ENCODE data around the gene KBTBD6. TPM values are rescaled to one million over a fixed set of nuclear protein-coding genes. Genes with fewer than 3 reads are reported as not detected.
A peak's percentile ranks its signal among the peaks of the same experiment; 100 is the strongest.

KBTBD6 gene, protein sequence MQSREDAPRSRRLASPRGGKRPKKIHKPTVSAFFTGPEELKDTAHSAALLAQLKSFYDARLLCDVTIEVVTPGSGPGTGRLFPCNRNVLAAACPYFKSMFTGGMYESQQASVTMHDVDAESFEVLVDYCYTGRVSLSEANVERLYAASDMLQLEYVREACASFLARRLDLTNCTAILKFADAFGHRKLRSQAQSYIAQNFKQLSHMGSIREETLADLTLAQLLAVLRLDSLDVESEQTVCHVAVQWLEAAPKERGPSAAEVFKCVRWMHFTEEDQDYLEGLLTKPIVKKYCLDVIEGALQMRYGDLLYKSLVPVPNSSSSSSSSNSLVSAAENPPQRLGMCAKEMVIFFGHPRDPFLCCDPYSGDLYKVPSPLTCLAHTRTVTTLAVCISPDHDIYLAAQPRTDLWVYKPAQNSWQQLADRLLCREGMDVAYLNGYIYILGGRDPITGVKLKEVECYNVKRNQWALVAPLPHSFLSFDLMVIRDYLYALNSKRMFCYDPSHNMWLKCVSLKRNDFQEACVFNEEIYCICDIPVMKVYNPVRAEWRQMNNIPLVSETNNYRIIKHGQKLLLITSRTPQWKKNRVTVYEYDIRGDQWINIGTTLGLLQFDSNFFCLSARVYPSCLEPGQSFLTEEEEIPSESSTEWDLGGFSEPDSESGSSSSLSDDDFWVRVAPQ
- total RNA-seq = 1 to 10 TPM; 3.9 to 4.5 TPM

- peak; percentile 98 for DNase-seq
- ChIA-PET POLR2A (interaction anchor here (1.0 to 2.0 kb wide), 2 partner anchors 64 to 72 kb away, joined by 3 to 8 read pairs; partner anchors contain the start of gene WBP4), CTCF (interaction anchor here (0.6 kb wide), 1 partner anchor 64 kb away, joined by 3 read pairs; no protein-coding TSS in a partner anchor)
- TF ChIP-seq, protein P1, sequence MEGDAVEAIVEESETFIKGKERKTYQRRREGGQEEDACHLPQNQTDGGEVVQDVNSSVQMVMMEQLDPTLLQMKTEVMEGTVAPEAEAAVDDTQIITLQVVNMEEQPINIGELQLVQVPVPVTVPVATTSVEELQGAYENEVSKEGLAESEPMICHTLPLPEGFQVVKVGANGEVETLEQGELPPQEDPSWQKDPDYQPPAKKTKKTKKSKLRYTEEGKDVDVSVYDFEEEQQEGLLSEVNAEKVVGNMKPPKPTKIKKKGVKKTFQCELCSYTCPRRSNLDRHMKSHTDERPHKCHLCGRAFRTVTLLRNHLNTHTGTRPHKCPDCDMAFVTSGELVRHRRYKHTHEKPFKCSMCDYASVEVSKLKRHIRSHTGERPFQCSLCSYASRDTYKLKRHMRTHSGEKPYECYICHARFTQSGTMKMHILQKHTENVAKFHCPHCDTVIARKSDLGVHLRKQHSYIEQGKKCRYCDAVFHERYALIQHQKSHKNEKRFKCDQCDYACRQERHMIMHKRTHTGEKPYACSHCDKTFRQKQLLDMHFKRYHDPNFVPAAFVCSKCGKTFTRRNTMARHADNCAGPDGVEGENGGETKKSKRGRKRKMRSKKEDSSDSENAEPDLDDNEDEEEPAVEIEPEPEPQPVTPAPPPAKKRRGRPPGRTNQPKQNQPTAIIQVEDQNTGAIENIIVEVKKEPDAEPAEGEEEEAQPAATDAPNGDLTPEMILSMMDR (IDR thresholded peaks at IDR 0.05) = no peak
- H3K27me3 Mint-ChIP-seq = no peaks in the 10 kb centered on the region
- peak within 1 kb of the TSS; percentile 94 for H3K27ac Mint-ChIP-seq
- peak within 1 kb of the TSS; percentile 94 for H3K4me3 Mint-ChIP-seq
- peaks cover 47% of the 10 kb centered on the region for H3K4me1 Mint-ChIP-seq (ENCODE audit: low read depth)
- ATAC-seq = peak; percentile 95
- H3K9me3 Mint-ChIP-seq = no peaks in the 10 kb centered on the region
- H3K36me3 Mint-ChIP-seq (ENCODE audit: low read depth) = peaks cover 14% of the 10 kb centered on the region
- intact Hi-C loops (cut with micrococcal nuclease) = loop anchor here (1.0 to 5.0 kb wide), 2 partner anchors 62 to 70 kb away; partner anchors contain the start of genes KBTBD7 and WBP4
Observed at GRCh38 chr13:41132512-41133152, at the start of gene KBTBD6. Gene KBTBD6, minus strand, starts transcription at chr13:41132802. Its CDS starts 291 bp downstream, at chr13:41132511.

GRCh38 chr13:41182231-41182630, 49.6 kb upstream of the KBTBD6 start:
- Mint-ChIP-seq H3K27me3 (no peaks in the 10 kb centered on the region), H3K36me3 (ENCODE audit: low read depth) (no peaks in the 10 kb centered on the region), H3K9me3 (no peaks in the 10 kb centered on the region), H3K4me1 (ENCODE audit: low read depth) (peaks cover 16% of the 10 kb centered on the region), H3K27ac (no peak overlapping the region), H3K4me3 (no peak overlapping the region)
- ATAC-seq (no peak), DNase-seq (no peak)
- ChIA-PET POLR2A (interaction anchor here (0.6 kb wide), 1 partner anchor 17 kb away, joined by 4 read pairs; no protein-coding TSS in a partner anchor), CTCF (no interaction called here)
- TF ChIP-seq, protein P1 (IDR thresholded peaks at IDR 0.05) = no peak
- intact Hi-C loops (cut with micrococcal nuclease) = no loop called here

DNA sequence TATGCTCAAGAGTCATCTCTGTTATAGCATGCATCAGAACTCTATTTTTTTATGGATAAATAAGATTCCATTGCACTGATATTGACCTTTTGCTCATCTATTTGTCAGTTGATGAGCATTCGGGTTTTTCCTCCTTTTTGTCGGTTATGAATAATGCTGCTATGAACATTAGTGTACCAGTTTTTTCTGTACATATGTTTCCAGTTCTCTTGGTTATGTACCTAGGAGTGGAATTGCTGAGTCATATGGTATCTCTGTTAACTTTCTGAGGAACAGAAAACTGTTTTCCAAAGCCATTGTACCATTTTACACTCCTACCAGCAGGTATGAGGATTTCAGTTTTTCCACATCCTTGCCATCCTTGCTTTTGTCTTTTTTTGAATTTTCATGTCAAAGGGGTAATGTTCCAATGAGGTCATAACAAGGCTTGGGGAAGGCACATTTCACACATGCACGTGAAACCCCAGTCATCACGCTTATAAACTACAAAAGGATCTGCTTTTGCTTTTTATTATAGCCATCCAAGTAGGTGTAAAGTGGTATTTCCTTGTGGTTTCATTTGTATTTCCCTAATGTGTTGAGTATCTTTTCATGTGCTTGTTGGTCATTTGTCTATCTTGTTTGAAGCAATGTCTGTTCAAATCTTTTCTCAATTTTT, 47.1 kb upstream of the KBTBD6 start:
- ChIA-PET POLR2A (no interaction called here), CTCF (interaction anchor here (1.6 kb wide), 1 partner anchor 53 kb away, joined by 4 read pairs; no protein-coding TSS in a partner anchor)
- Mint-ChIP-seq H3K4me3 (no peak overlapping the region), H3K27ac (peak overlapping the region; percentile 43), H3K4me1 (ENCODE audit: low read depth) (peaks cover 16% of the 10 kb centered on the region), H3K27me3 (no peaks in the 10 kb centered on the region), H3K9me3 (peaks cover 16% of the 10 kb centered on the region), H3K36me3 (ENCODE audit: low read depth) (peaks cover 11% of the 10 kb centered on the region)
- TF ChIP-seq, protein P1 (IDR thresholded peaks at IDR 0.05) = no peak
- ATAC-seq = peak; percentile 68
- intact Hi-C loops (cut with micrococcal nuclease) = no loop called here
- peak; percentile 28 for DNase-seq

GRCh38 chr13:41178040-41178439, 45.4 kb upstream of the KBTBD6 start:
- Mint-ChIP-seq H3K36me3 (ENCODE audit: low read depth) (peaks cover 13% of the 10 kb centered on the region), H3K9me3 (peaks cover 21% of the 10 kb centered on the region), H3K4me1 (ENCODE audit: low read depth) (peaks cover 16% of the 10 kb centered on the region), H3K27ac (no peak overlapping the region), H3K4me3 (no peak overlapping the region), H3K27me3 (no peaks in the 10 kb centered on the region)
- POLR2A ChIA-PET = no interaction called here
- CTCF ChIA-PET = interaction anchor here (1.0 kb wide), 1 partner anchor 19 kb away, joined by 3 read pairs; no protein-coding TSS in a partner anchor
- DNase-seq = no peak
- intact Hi-C loops (cut with micrococcal nuclease) = no loop called here
- ATAC-seq = no peak
- TF ChIP-seq, protein P1 (IDR thresholded peaks at IDR 0.05) = no peak

Data from activated CD8-positive, alpha-beta T cell treated with anti-CD3 and anti-CD28 coated beads for 36 hours (primary cell).